Measurements from ENCODE around the gene ADAMTS17.

- no peak for TF ChIP-seq CTCF (conservative IDR thresholded peaks at IDR 0.05)
- no peak for TF ChIP-seq ZFX (IDR thresholded peaks at IDR 0.05)
Measured at GRCh38 chr15:100244796-100245486, 96.8 kb downstream of the ADAMTS17 start.
